DMS153 treated with DMSO at 0.1 percent for 48 hours (cell line): Measurements from ENCODE around the gene CCDC175.
A peak's percentile ranks its signal among the peaks of the same experiment; 100 is the strongest.

Experiments used
- DNase-seq: peaks from one replicate; lab custom pipeline; 2025; ENCODE audit not compliant: unreplicated experiment; lab: John Stamatoyannopoulos, UW

CCDC175 gene

DNA sequence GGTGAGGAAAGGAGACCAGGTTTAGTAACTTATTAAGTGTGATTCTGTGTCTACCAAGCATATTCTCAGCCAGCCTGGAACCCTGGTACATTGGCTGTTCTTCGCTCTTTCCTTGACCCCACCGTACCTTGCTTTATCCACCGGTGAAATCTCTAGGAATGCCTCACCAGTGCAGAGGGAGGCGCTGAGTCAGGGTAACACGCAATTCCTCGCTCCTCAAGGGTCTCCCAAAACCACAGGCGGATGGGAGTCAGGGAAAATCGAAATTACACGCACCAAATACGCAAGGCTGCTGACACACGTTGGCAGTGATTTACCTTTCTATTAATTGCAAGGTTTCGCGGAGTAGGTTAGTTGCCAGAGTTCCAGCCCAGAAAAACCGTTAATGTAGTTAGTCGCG, 93.2 kb downstream of the CCDC175 start:
- no peak for DNase-seq

DNA sequence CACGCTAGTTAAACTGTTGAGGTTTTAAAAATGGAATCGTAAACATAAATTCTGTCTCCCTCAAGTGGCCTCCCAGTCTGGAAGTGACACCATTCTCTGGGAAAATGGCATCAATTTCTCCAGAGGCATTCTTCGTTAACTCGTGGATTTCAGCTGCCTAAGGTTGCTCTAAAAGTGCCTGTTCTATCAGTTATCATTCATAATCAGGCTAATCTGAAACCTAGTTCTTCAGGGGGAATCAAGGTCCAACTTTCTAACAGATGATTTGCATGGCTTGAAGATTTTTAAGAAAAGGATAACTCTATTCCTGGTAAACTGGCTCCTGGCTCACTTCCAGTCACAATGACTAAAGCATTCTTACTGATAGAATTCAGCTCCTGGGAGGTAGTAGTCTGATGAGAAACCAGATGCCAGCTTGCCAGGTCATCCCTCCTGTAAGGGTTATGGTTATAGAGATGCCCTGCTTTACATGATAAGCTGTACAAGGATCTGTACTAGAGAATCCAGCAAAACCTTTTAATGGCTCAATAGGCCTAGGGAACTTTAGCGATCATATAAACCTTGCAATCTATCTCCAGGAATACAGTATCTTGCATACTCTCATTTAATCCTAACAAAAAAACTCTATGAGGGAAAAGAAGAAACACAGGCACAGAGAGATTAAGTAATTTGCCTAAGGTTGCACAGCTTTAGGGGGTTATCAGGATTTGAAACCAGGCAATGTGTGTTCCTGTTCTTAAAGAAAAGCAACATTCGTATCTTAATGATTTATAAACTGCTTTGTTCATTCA, 93.9 kb downstream of the CCDC175 start:
- no peak for DNase-seq

DNA sequence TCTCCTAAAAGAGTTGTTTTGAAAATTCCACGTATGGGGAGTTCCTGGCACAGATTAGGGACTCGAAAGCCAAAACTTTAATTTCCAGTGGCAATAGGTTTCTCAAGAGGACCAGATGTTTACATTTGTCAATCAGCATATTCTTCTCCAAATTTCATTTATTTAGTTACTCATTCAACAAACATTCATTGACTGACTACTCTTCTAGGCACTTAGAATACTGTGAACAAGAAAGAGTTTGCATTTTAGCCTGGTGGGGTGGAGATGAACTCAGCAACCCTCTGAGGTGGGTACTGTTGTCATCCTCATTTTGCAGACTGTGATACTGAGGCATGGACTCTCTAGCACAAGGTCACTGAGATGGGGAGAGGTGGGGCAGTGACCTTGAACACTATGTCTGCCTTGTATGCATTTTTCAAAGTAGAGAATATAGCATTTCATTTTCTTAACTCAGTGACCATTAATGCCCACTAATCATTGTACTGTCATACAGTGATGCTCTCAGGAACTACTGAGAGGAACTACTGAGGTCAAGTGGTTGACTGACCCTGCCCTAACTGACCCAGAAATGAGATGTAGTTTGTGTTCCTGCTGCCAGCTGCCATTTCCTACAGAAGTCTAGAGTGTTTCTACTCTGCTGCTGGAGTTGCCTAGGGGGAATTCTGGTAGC, 94.6 kb downstream of the CCDC175 start:
- no peak for DNase-seq

DNA sequence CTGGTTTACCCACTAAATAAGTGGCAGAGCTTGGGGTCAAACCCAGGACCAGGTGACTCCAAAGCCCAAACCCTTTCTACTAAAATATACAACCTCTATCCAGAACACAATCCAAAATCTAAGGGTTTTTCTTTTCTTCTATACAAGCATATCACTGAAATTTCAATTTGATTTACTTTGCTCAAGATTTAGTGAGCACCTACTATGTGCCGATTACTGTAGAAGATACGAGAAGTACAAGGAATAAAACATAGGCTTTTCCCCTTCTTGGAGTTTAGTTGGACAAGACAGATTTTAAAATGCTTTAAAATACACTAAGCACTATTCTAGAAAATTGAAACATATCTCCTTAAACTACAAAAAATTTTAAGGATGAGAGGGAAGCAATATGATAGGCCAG, 95.2 kb downstream of the CCDC175 start:
- DNase-seq: no peak

DNA sequence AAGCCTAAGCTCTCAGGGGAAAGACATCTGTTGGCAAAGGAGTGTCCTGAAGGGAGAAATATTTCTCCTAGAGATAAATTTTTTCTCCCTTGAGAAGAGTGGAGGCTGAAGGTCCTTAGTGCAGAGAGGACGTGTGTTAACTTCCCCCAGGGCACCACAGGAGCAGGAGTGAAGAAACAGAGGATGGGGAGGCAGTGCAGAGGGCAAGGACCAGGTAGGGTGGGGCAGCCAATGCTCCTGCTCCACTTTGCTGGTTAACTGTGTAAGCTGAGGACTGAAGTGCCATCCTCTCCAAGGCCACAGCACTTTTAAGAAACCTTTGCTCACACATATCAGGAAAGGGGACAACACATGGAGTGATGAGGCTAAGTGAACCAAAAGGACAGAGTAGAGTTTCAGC, 96.4 kb downstream of the CCDC175 start:
- no peak for DNase-seq

DNA sequence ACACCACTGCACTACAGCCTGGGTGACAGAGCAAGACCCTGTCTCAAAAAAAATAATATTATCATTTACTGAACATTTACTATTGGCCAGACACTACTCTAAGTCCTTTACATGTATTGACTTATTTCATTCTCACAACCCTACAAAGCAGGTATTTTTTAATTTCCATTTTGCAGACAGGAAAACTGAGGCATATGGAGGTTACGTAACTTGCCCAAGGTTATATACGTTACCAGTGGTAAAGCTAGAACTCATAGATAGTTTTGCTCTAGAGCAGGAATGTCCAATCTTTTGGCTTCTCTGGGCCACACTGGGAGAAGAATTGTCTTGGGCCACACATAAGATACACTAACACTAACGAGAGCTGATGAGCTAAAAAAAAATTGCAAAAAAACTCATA, 98.1 kb downstream of the CCDC175 start:
- no peak for DNase-seq

DNA sequence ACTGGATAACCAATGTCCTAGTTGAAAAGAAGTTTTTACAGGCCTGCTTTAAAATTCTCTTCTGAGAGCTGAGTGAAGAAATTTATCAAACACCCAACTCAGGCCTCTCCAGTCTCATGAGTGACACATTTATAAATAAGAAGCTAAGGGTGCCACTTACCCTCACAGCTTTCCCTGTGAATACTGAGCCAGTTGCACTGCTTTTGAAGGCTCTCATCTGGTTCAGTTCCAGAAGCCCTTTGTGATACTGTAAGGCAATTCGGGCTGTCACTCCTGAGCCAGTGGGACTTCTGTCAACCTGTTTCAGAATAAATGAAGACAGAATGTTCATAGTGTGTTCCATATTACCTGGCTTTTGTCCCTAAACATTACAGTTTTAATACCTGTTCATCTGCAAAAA, 100.9 kb downstream of the CCDC175 start:
- DNase-seq: no peak

DNA sequence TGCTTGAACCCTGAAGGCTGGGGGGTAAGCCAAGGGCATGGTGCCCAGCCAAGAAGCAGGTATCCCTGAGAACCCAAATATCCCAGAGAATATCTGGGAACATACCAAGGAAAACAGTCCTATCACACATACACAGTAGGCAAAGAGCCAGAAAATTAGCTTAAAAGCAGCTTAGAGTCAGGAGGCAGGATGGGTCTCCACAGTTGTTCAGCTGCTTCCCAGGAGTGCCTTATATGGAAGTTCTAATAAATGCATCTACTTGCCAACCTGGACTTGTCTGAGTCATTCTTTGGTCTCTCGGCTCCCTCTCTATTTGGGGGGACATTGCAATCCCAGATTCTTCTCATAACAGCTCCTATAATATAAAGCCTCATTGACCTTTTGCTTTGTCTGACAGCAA, 102.4 kb downstream of the CCDC175 start:
- no peak for DNase-seq

DNA sequence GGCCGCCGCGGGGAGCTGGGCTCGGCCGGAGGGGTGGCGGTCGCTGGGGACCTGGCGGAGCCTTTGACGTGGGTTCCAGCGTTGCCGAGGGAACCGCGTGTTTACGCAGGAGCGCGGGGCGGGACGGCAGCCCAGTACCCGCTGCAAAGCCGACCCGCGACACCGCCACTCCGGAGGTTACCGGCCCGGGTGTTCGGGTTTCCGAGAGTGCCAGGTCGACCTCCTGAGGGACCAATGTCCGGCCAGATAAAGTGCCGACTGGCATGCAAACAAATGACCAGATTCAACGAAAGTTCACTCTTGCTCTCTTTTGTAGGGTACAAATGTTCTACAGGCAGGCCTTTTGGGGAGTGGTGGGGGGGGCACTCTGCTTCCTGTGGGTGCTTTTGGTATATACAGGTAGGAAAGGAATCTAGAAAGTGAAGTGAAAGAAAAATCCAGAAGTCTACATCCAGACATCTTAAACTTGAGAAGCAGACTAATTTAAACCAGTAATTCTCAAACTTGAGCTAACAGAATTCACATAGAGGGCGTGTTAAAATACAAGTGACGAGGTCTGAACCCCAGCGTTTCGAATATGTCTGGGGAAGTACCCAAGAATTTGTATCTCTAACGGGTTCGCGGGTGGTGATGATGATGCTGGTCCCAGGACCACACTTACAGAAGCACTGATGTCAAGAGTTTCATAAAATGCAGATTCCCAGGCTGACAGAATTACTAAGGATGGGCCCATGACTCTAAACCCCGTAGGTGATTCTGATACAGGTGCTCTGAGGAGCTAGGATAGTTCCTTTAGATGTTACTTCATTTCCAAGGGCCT, 111.1 kb downstream of the CCDC175 start, which contains the start of gene GPR135:
Gene GPR135 (minus strand): TSS at position 65 of the 820 bp plus-strand sequence. CDS start 154 bp downstream, outside the sequence.
- DNase-seq: no peak

DNA sequence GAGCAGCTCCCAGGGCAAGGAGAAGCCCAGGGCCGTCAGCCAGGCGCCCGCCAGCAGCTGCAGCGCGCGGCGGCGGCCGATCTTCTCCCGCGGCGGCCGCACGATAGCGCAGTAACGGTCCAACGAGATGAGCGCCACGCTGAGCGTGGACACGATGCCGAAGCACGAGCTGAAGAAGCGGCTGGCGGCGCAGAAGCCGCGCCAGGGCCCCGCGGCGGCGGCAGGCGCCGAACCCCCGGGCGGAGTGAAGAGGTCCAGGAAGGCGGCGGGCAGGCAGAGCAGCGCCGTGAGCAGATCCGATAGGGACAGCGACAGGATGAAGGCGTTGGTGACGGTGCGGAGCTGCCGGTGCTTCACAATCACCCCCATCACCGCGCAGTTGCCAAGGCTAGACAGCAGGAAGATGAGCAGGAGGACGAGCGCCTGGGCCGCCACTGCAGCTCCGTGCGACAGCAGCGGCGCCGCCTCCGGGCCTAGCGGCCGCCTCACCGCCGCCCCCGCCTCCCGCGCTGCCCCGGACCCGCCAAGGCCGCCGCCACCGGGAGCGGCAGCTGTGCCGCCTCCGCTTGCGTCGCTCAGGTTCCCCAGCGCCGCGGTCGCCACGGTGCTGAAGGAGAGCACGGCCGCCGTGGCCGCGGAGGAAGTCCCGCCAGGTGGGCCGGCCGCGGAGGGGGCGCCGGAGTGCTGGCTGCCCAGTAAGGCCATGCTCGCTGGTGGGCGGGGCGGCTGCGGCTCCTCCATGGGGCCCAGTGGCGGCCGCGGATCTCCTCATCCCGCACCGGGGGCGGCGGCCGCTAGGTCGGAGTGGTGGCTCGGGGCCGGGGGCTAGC, 111.9 kb downstream of the CCDC175 start:
- DNase-seq: peak; percentile 19

DNA sequence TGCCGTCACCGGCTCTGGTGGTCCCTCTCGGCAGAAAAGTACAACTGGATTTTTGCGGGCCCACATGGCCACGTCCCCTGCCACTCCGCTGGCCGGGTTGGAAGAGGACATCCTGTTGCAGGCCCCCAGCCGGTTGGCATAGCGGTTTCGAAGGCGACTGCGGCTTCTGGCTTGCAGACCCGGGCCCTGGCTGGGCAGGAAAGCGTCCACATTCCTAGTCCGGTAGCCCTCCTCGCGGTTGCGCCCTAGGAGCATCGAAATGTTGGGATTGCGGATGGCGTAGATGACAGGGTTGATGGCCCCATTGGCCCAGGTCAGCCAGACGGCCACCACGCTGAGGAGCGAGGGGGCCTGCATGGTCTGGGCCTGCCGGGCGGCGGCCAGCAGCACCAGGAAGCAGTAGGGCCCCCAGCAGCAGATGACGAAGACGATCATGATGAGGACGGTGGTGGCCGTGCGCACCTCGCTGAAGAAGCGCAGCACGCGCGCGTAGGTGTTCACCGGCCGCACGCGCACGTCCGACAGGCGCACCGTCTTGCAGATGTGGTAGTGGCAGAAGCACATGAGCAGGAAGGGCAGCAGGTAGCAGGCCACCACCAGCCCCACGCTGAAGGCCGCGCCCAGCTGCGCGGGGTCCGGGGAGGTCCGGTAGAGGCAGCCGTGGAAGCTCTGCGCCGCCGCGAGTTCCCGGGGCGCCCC, 112.7 kb downstream of the CCDC175 start:
- DNase-seq: no peak

DNA sequence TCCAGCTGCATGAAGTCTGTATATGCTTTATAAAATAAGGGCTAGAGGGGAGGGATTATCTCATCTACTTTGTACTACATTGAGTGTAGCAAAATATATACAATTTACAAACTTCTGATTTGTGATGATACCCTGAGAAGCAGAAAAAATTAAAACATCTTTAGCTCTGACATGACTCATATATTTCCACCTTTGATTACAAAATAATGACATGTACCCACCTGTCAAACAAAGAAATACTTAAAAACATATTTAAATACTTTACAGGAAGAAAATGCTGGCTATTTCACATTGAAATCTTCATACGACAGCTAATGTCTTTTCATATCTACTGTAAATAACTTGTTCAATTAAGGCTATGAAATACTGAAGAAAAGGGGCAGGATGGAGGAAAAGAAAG, 114.7 kb downstream of the CCDC175 start:
- no peak for DNase-seq

DNA sequence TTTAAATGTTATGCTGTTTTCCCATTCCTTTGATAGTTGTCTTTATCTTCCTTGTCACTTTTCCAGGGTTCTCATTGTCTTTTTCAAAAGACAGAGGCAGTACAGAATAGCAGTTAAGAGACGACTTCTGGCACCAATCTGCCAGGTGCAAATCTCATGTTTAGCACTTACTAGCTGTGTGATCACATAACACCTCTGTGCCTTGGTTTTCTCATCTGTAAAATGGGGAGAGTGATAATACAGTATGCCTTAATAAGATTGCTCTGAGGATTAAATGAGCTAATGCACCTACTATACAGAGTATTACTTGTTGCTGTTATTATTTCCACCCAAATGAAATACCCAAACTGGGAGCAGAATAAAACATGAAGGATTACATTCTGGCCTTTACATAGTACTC, 116.2 kb downstream of the CCDC175 start:
- DNase-seq: no peak

DNA sequence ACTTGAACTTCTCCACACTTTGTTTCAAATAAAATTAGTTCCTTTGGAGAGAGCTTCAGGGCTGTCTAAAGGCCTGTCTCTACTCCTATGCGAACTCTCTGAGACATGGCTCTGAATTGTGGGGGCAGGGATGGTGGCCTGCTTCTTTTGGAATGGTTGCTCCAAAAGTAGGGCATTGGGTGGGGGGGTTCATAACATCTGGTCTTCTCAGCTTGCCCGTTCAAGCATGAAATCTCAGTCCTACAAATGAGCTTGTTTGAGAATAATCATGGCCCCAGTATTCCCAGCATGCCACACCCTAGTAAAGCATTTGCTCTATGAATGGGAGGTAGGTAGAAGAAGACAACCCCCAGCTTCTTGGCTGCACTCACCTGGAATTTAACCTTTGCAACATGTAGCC, 118.1 kb downstream of the CCDC175 start:
- no peak for DNase-seq

DNA sequence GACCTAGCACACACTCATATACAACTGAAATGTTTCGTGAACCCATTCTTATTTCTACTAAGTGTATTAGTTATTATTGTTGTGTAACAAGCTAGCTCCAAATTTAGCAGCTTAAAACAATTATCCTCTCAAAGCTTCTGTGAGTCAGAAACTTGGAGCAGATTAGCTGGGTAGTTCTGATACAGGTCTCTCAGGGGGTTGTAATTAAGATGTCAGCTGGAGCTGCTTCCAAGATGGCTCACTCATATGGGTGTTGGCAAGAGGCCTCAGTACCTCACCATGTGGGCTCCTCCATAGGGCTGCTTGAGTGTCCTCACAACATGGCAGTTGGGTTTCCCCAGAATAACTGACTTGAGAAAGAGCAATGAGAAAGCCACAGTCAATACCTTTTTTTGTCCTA, 121.2 kb downstream of the CCDC175 start:
- no peak for DNase-seq
